ENCODE results near the gene ZNF134. TPM values are rescaled to one million over a fixed set of nuclear protein-coding genes. Genes with fewer than 3 reads are reported as not detected.

ZNF134 gene
- total RNA-seq, 2 experiments from 2014 or later, result 24.6 to 25.7 TPM

GRCh38 chr19:57637379-57637778, 23.3 kb downstream of the ZNF134 start:
- Mint-ChIP-seq H3K9me3 (peaks cover 30% of the 10 kb centered on the region), H3K27me3 (no peaks in the 10 kb centered on the region), H3K27ac (no peak overlapping the region), H3K4me3 (peak overlapping the region; percentile 30), H3K36me3 (ENCODE audit: low read depth) (peaks cover 100% of the 10 kb centered on the region), H3K4me1 (ENCODE audit: low read depth) (peaks cover 35% of the 10 kb centered on the region)
- Histone ChIP-seq H3K27ac (ENCODE audit: low read depth in 1 of 2, low read length in 2 of 2) (no peak overlapping the region), H3K4me1 (ENCODE audit: insufficient read depth, low read length) (peaks cover 19% of the 10 kb centered on the region), H3K9me3 (ENCODE audit: control insufficient read depth in 1 of 2, insufficient read depth in 1 of 2, low read length in 2 of 2) (peaks cover 14 to 63% of the 10 kb centered on the region in 2 experiments), H3K27me3 (ENCODE audit: control insufficient read depth in 1 of 2, insufficient read depth in 2 of 2, low read length in 2 of 2) (no peaks in the 10 kb centered on the region), H3K36me3 (ENCODE audit: insufficient read depth, low read length) (peaks cover 80% of the 10 kb centered on the region), H3K4me3 (ENCODE audit: low read length) (no peak overlapping the region)
- TF ChIP-seq, protein P1, sequence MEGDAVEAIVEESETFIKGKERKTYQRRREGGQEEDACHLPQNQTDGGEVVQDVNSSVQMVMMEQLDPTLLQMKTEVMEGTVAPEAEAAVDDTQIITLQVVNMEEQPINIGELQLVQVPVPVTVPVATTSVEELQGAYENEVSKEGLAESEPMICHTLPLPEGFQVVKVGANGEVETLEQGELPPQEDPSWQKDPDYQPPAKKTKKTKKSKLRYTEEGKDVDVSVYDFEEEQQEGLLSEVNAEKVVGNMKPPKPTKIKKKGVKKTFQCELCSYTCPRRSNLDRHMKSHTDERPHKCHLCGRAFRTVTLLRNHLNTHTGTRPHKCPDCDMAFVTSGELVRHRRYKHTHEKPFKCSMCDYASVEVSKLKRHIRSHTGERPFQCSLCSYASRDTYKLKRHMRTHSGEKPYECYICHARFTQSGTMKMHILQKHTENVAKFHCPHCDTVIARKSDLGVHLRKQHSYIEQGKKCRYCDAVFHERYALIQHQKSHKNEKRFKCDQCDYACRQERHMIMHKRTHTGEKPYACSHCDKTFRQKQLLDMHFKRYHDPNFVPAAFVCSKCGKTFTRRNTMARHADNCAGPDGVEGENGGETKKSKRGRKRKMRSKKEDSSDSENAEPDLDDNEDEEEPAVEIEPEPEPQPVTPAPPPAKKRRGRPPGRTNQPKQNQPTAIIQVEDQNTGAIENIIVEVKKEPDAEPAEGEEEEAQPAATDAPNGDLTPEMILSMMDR (IDR thresholded peaks at IDR 0.05), result no peak
- intact Hi-C loops (cut with DNase I, micrococcal nuclease), result no loop called here
- ATAC-seq (ENCODE audit: poor library complexity), result no peak
- CTCF ChIA-PET, result no interaction called here
- no peak for DNase-seq
- POLR2A ChIA-PET, result no interaction called here

DNA sequence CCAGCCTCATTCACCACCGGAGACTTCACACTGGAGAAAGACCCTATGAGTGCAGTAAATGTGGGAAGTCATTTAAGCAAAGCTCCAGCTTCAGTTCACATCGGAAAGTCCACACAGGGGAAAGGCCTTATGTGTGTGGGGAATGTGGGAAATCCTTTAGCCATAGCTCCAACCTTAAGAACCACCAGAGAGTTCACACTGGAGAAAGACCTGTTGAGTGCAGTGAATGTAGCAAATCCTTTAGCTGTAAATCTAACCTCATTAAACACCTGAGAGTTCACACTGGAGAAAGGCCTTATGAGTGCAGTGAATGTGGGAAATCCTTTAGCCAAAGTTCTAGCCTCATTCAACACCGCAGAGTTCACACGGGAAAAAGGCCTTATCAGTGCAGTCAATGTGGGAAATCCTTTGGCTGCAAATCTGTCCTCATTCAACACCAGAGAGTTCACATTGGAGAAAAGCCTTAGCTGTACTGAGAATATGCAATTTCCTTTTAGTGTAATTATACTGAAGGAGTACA, 27.7 kb downstream of the ZNF134 start:
- H3K9me3 ChIP-seq (ENCODE audit: control insufficient read depth in 1 of 2, insufficient read depth in 1 of 2, low read length in 2 of 2), result peaks cover 32 to 72% of the 10 kb centered on the region in 2 experiments
- no peak overlapping the region for H3K27ac ChIP-seq (ENCODE audit: low read depth in 1 of 2, low read length in 2 of 2)
- ATAC-seq (ENCODE audit: poor library complexity) (no peak), DNase-seq (no peak)
- H3K4me3 ChIP-seq (ENCODE audit: low read length), result no peak overlapping the region
- peaks cover 5% of the 10 kb centered on the region for H3K4me1 Mint-ChIP-seq (ENCODE audit: low read depth)
- intact Hi-C loops (cut with DNase I, micrococcal nuclease), result no loop called here
- H3K4me3 Mint-ChIP-seq, result no peak overlapping the region
- POLR2A ChIA-PET, result no interaction called here
- no peak overlapping the region for H3K27ac Mint-ChIP-seq
- peaks cover 25% of the 10 kb centered on the region for H3K9me3 Mint-ChIP-seq
- peaks cover 93% of the 10 kb centered on the region for H3K36me3 Mint-ChIP-seq (ENCODE audit: low read depth)
- H3K27me3 Mint-ChIP-seq, result no peaks in the 10 kb centered on the region
- CTCF ChIA-PET, result no interaction called here
- no peaks in the 10 kb centered on the region for H3K4me1 ChIP-seq (ENCODE audit: insufficient read depth, low read length)
- TF ChIP-seq, protein P1 (IDR thresholded peaks at IDR 0.05), result no peak
- H3K36me3 ChIP-seq (ENCODE audit: insufficient read depth, low read length), result peaks cover 57% of the 10 kb centered on the region
- no peaks in the 10 kb centered on the region for H3K27me3 ChIP-seq (ENCODE audit: control insufficient read depth in 1 of 2, insufficient read depth in 2 of 2, low read length in 2 of 2)

- H3K27me3 Mint-ChIP-seq, result no peaks in the 10 kb centered on the region
- no peak overlapping the region for H3K27ac Mint-ChIP-seq
- H3K4me3 ChIP-seq (ENCODE audit: low read length), result no peak overlapping the region
- peaks cover 5% of the 10 kb centered on the region for H3K4me1 Mint-ChIP-seq (ENCODE audit: low read depth)
- ChIA-PET POLR2A (no interaction called here), CTCF (no interaction called here)
- H3K9me3 ChIP-seq (ENCODE audit: control insufficient read depth in 1 of 2, insufficient read depth in 1 of 2, low read length in 2 of 2), result peaks cover 28 to 71% of the 10 kb centered on the region in 2 experiments
- H3K9me3 Mint-ChIP-seq, result peaks cover 27% of the 10 kb centered on the region
- no peaks in the 10 kb centered on the region for H3K27me3 ChIP-seq (ENCODE audit: control insufficient read depth in 1 of 2, insufficient read depth in 2 of 2, low read length in 2 of 2)
- H3K4me1 ChIP-seq (ENCODE audit: insufficient read depth, low read length), result no peaks in the 10 kb centered on the region
- peaks cover 89% of the 10 kb centered on the region for H3K36me3 Mint-ChIP-seq (ENCODE audit: low read depth)
- DNase-seq (no peak), ATAC-seq (ENCODE audit: poor library complexity) (no peak)
- H3K4me3 Mint-ChIP-seq, result no peak overlapping the region
- TF ChIP-seq, protein P1 (IDR thresholded peaks at IDR 0.05), result no peak
- no peak overlapping the region for H3K27ac ChIP-seq (ENCODE audit: low read depth in 1 of 2, low read length in 2 of 2)
- H3K36me3 ChIP-seq (ENCODE audit: insufficient read depth, low read length), result peaks cover 50% of the 10 kb centered on the region
- intact Hi-C loops (cut with DNase I, micrococcal nuclease), result no loop called here
Observed at GRCh38 chr19:57642396-57643046, 28.5 kb downstream of the ZNF134 start.
